Pons (tissue), 1 donor: ENCODE results near the gene ATP5F1D.

Experiments
- DNase-seq: peaks from one replicate; pipeline ENCODE4 v3.0.0-alpha.2; 2016; ENCODE audit warnings: low spot score

ATP5F1D gene

GRCh38 chr19:1220976-1221903 is 20.3 kb upstream of the ATP5F1D start:
- DNase-seq: no peak

- DNase-seq: no peak
Measured at GRCh38 chr19:1221904-1222255, 19.7 kb upstream of the ATP5F1D start.

GRCh38 chr19:1222394-1222793 is 19.2 kb upstream of the ATP5F1D start:
- DNase-seq: no peak

DNA sequence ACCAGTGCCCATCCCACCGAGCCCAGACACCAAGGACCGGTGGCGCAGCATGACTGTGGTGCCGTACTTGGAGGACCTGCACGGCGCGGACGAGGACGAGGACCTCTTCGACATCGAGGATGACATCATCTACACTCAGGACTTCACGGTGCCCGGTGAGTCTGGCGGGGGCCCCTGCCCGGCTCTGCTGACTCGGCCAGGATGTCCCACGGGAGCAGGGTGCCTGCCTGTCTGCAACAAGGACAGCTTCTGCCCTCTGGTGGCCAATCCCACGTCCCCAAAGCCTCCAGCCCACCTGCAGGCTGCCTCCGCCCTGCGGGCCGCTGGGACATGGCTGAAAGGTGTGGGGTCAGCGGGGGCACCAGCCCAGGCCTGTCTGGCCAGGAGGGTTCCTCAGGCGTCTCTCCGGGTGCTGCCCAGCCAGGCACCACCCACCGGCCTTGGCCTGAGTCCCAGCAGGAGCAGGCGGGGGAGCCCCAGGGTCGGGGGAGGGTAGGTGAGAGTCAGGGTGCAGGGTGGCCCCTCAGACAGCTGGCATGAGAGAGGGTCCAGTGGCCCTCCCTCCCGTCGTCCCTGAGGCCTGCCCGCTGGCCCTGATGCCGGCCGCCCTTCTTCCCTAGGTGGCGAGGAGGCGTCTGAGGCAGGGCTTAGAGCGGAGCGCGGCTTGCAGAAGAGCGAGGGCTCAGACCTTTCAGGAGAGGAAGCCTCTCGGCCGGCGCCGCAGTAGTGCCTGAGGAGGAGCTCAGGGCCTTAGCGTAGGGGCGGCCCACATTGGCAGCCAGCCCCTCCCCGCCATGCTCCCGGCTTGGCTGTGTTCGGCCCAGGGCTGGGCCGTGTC is 18.3 kb upstream of the ATP5F1D start:
- no peak for DNase-seq

GRCh38 chr19:1224047-1224825 is 17.3 kb upstream of the ATP5F1D start:
- DNase-seq: no peak

DNA sequence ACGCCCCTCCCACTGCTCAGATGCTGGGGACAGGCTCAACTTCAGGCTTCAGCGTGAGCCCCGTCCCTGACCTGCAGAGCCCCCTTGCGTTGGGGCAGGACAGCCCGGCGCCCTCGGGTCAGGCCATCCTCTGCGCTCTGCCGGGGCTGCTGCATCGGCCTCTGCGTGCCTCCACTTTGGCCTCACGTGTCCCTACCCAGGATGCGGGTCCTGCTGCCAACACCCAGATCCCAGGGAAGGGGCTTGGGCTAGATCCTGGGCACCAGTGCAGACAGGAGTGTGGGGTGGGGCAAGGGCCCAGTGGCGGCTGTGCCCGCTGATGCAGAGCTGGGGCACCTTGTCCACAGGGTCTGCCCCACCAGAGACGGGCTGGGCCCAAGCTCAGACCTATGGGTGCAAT is 16.7 kb upstream of the ATP5F1D start:
- no peak for DNase-seq

- DNase-seq: no peak
Measured at GRCh38 chr19:1225440-1226226, 15.9 kb upstream of the ATP5F1D start.

GRCh38 chr19:1226227-1226518 is 15.4 kb upstream of the ATP5F1D start:
- DNase-seq: no peak

- DNase-seq: no peak
Measured at GRCh38 chr19:1226522-1227303, 14.8 kb upstream of the ATP5F1D start.

GRCh38 chr19:1227304-1228054 is 14.1 kb upstream of the ATP5F1D start:
- no peak for DNase-seq

GRCh38 chr19:1228161-1228957 is 13.2 kb upstream of the ATP5F1D start:
- DNase-seq: no peak

DNA sequence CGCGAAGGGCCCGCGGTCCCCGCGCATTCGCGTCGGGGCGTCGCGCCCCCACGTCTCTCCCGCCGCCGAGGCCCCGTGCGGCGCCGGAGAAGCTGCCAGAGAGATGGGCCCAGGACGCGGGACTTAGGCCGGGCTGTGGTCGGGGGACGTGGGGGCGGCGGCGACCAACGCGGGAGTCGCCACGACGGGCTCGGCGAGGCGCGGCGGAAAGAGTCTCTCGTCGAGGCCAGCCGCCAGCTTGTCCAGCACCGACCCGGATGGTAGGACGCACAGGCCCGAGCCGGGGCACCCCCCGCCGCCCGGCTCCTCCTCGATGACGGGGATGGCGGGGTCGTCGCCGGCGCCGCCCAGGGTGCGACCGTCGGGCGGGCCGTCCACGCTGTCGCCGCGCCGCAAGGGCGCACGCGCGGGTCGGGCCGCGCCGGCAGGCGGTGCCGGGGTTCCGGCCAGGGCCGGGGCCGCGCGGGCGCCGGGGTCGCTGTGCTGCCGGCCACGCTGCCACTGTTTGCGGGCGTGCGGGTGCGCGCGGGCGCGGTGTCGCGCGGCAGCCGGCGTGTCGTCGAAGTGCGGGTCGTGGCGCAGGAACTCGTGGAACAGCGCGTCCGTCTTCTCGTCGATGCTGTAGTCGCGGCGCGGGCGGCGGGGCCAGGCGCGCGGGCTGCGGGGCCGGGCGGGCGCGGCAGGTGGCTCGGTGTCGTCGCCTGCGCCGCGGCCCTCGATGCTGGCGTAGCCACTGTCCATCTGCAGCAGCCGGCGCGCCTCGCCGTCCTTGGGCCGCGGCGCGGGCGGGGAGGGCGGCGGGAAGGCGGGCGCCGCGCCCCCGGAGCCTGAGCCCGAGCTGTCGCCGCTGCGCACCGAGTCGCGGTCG is 12.3 kb upstream of the ATP5F1D start:
- no peak for DNase-seq

DNA sequence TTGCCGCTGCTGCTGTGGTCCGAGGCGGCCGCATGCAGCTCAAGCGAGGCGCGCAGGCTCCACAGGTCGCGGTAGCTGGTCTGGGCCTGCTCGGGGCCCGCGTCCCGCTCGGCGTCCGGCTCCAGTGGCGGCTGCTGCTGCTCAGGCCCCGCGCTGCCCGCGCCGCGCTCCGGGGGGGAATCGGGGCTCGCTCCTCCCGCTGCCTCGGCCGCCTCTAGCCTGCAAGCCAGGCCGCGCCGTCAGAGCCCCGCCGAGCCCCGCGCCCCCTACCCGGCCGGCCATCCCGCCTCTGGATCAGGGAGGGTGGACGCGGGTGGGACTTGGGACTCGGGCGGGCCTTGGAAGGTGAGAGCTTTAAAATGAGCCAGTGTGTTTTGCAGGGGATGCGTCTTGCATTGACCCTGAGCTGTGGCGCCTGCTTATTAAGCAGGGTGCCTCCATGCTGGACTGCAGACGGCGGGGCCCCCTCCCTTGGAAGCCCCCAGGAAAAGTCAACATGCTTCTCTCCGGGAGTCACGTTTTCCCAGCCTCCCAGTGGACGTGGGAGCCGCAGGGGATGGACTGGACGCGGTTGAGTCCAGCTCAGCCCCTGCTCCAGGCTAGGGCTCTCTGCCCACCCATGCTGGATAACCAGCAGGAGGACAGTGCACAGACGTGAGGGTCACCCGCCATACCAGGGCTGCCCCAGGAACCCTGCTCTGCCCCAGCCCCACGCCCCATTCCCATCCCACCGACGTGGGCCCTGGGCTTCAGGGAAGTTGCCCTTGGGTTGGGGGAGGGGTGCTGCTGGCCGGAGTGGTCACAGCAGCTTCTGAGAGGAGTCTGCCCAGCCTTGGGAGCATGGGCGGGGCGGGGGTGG is 11.4 kb upstream of the ATP5F1D start:
- no peak for DNase-seq

DNA sequence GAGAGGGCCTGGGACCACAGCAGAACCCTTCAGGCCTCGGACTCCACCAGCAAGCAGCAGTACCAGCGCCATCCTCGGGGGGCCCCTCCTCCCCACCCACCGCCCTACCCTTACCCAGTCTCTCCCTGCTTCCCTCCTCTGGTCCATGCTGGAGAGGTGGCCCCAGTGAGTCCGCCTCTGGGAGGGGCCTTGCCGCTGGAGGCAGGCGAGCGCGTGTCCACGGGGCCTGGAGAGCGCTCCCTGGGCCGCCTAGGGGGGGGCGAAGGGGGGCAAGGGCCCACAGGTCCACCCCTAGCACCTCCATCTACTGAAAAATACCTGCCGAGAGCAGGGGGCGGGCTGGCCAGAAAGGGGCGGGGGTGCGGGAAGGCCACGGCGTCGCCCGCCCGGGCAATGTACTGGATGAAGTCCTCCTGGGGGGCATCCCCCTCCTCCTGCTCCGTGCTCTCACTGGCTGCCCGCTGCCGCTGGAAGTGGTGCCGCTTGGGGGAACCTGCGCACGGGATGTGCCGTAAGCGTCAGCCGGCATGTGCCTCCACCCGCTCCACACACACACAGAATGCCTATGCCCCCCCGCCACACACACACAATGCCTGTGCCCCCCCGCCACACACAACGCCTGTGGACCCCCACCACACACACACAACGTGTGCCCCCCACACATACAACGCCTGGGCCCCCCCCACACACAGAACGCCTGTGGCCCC is 10.6 kb upstream of the ATP5F1D start:
- no peak for DNase-seq

GRCh38 chr19:1231729-1232637 is 9.6 kb upstream of the ATP5F1D start:
- DNase-seq: no peak

GRCh38 chr19:1232652-1233072 is 8.9 kb upstream of the ATP5F1D start:
- no peak for DNase-seq
